ENCODE measurements around the gene HOMER1. TPM values are rescaled to one million over a fixed set of nuclear protein-coding genes. Genes with fewer than 3 reads are reported as not detected.

Gene HOMER1
- total RNA-seq, 1 donor, result 14.1 TPM

DNA sequence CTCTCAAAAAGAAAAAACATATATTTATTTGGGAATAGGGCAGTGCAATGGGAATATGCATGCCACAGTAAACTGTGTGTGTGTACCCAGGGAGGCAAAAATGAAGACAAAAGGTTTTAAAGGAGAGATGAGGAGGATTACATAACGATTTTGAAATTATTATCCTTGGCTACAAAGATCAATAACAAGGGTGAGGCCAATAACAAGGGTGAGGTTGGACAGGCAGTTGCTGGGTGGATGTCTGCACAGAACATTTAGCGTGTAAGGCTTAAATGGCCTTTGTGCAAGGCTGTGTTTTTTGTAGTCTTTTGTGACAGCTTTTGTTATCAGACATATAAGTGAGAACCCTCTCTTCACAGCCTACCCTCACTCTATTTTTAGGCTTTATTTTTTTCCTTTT, 164.1 kb downstream of the HOMER1 start:
- DNase-seq (ENCODE audit: insufficient read length, low spot score, missing footprints), result no peak
- H2AFZ ChIP-seq (ENCODE audit: low read length), result no peak overlapping the region
- no peaks in the 10 kb centered on the region for H3K9me3 ChIP-seq (ENCODE audit: low read depth, low read length)
- H3K4me2 ChIP-seq (ENCODE audit: insufficient read depth, low read length), result no peak overlapping the region
- H3K4me3 ChIP-seq (ENCODE audit: insufficient read depth, low read length), result no peak overlapping the region
- H4K20me1 ChIP-seq (ENCODE audit: insufficient read depth, low read length), result no peaks in the 10 kb centered on the region
- no peaks in the 10 kb centered on the region for H3K36me3 ChIP-seq (ENCODE audit: insufficient read depth, low read length)
- no peaks in the 10 kb centered on the region for H3K79me2 ChIP-seq (ENCODE audit: insufficient read depth, low read length)
- H3K27me3 ChIP-seq (ENCODE audit: insufficient read depth, low read length), result no peaks in the 10 kb centered on the region
- H3K4me1 ChIP-seq (ENCODE audit: insufficient read depth, low read length), result peaks cover 4% of the 10 kb centered on the region
- no peak overlapping the region for H3K27ac ChIP-seq (ENCODE audit: low read depth, low read length)
- TF ChIP-seq, protein P1, sequence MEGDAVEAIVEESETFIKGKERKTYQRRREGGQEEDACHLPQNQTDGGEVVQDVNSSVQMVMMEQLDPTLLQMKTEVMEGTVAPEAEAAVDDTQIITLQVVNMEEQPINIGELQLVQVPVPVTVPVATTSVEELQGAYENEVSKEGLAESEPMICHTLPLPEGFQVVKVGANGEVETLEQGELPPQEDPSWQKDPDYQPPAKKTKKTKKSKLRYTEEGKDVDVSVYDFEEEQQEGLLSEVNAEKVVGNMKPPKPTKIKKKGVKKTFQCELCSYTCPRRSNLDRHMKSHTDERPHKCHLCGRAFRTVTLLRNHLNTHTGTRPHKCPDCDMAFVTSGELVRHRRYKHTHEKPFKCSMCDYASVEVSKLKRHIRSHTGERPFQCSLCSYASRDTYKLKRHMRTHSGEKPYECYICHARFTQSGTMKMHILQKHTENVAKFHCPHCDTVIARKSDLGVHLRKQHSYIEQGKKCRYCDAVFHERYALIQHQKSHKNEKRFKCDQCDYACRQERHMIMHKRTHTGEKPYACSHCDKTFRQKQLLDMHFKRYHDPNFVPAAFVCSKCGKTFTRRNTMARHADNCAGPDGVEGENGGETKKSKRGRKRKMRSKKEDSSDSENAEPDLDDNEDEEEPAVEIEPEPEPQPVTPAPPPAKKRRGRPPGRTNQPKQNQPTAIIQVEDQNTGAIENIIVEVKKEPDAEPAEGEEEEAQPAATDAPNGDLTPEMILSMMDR (IDR thresholded peaks at IDR 0.05; ENCODE audit: extremely low read depth, low read depth, low read length), result no peak

DNA sequence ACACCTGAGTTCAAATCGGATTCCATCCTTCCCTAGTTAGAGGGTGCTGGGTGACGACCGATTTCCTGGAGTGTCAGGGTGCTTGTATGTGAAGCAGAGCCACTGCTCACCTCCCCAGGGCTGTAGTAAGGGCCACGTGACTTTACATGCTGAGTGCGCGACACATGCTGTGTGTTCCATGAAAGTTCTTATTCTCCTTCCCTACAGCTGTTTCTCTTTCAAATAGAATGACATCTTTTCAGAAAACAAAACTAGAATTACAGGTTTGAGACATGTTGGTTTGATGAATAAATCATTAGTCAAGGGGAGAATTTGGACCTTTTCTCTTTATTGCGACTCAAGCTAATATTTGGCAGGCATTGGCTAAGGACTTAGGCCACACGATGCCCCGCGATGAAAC, 164.9 kb downstream of the HOMER1 start:
- Histone ChIP-seq H4K20me1 (ENCODE audit: insufficient read depth, low read length) (no peaks in the 10 kb centered on the region), H3K27me3 (ENCODE audit: insufficient read depth, low read length) (no peaks in the 10 kb centered on the region), H3K4me3 (ENCODE audit: insufficient read depth, low read length) (no peak overlapping the region), H3K9me3 (ENCODE audit: low read depth, low read length) (no peaks in the 10 kb centered on the region), H2AFZ (ENCODE audit: low read length) (no peak overlapping the region), H3K4me2 (ENCODE audit: insufficient read depth, low read length) (no peak overlapping the region), H3K4me1 (ENCODE audit: insufficient read depth, low read length) (peaks cover 4% of the 10 kb centered on the region), H3K27ac (ENCODE audit: low read depth, low read length) (no peak overlapping the region), H3K79me2 (ENCODE audit: insufficient read depth, low read length) (no peaks in the 10 kb centered on the region), H3K36me3 (ENCODE audit: insufficient read depth, low read length) (no peaks in the 10 kb centered on the region)
- TF ChIP-seq, protein P1 (IDR thresholded peaks at IDR 0.05; ENCODE audit: extremely low read depth, low read depth, low read length), result no peak
- DNase-seq (ENCODE audit: insufficient read length, low spot score, missing footprints), result no peak

DNA sequence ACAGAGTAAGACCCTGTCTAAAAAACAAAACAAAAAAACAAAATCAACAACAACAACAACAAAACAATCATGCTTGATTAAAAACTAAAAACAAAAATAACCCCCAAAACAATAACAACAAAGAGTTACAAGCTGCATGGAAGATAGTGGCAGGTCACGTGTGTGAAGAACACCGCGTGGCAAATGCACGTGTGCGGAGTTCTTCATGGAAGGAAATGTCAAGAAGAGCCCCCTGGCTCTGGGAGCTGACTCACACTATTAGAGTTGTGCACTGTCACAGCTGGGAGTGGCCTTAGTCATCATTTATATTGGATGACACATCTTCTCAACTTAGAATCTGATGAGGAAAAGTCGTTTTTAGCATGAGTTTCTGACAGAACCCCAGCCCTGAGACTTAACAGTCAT, 167.5 kb downstream of the HOMER1 start:
- no peak for DNase-seq (ENCODE audit: insufficient read length, low spot score, missing footprints)
- Histone ChIP-seq H3K4me1 (ENCODE audit: insufficient read depth, low read length) (peaks cover 4% of the 10 kb centered on the region), H3K4me3 (ENCODE audit: insufficient read depth, low read length) (no peak overlapping the region), H3K9me3 (ENCODE audit: low read depth, low read length) (no peaks in the 10 kb centered on the region), H3K79me2 (ENCODE audit: insufficient read depth, low read length) (no peaks in the 10 kb centered on the region), H4K20me1 (ENCODE audit: insufficient read depth, low read length) (no peaks in the 10 kb centered on the region), H3K27ac (ENCODE audit: low read depth, low read length) (no peak overlapping the region), H3K36me3 (ENCODE audit: insufficient read depth, low read length) (no peaks in the 10 kb centered on the region), H2AFZ (ENCODE audit: low read length) (no peak overlapping the region), H3K27me3 (ENCODE audit: insufficient read depth, low read length) (no peaks in the 10 kb centered on the region), H3K4me2 (ENCODE audit: insufficient read depth, low read length) (no peak overlapping the region)
- TF ChIP-seq, protein P1 (IDR thresholded peaks at IDR 0.05; ENCODE audit: extremely low read depth, low read depth, low read length), result no peak

DNA sequence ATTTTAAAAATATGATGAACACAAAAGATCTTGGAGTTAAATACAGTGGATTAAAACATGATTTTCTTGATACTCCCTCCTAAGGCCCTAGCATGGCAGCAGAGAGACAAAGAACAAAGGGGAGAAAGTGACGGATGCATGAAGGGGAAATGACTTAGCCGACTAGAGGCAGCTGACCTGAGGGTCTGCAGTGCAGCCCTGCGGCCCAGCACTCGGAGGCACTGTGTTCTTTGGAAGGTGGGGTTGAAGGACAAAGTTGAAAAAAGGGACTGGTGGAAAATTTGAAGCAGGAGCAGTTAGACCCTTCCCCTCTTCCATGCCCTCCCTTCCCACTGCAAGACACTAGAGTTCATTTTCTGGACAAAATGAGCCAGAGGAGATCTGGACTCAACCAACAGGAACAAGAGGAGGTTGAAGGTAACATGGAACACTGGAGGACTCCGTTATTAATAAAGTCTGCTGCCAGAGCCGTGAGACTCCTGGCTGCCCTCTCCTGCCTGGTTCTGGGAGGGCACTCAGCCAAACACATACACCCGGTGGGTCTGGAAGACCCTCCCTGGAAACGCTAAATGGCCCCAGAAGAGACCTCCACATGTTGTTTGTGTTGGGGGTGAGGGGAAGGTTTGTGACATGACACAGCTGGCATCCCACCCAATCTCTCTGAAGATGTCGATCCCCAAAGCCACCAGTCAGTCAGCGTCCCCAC, 179.9 kb downstream of the HOMER1 start:
- Histone ChIP-seq H3K4me3 (ENCODE audit: insufficient read depth, low read length) (no peak overlapping the region), H2AFZ (ENCODE audit: low read length) (no peak overlapping the region), H3K4me2 (ENCODE audit: insufficient read depth, low read length) (no peak overlapping the region), H3K9me3 (ENCODE audit: low read depth, low read length) (no peaks in the 10 kb centered on the region), H3K36me3 (ENCODE audit: insufficient read depth, low read length) (no peaks in the 10 kb centered on the region), H3K27me3 (ENCODE audit: insufficient read depth, low read length) (peaks cover 3% of the 10 kb centered on the region), H3K4me1 (ENCODE audit: insufficient read depth, low read length) (no peaks in the 10 kb centered on the region), H4K20me1 (ENCODE audit: insufficient read depth, low read length) (no peaks in the 10 kb centered on the region), H3K27ac (ENCODE audit: low read depth, low read length) (no peak overlapping the region), H3K79me2 (ENCODE audit: insufficient read depth, low read length) (no peaks in the 10 kb centered on the region)
- TF ChIP-seq, protein P1 (IDR thresholded peaks at IDR 0.05; ENCODE audit: extremely low read depth, low read depth, low read length), result no peak
- no peak for DNase-seq (ENCODE audit: insufficient read length, low spot score, missing footprints)

All from osteoblast (primary cell).